Right ventricle myocardium inferior (tissue), 1 donor: ENCODE data around the gene TMPRSS7. TPM values are rescaled to one million over a fixed set of nuclear protein-coding genes. Genes with fewer than 3 reads are reported as not detected.
A peak's percentile ranks its signal among the peaks of the same experiment; 100 is the strongest.

ENCODE experiments used
- ATAC-seq: fragments of 200-7000 bp; cut with Tn5 transposase; one replicate; pipeline ENCODE4 v1.9.1; 2020; ENCODE audit warnings: mild to moderate bottlenecking, moderate library complexity
- DNase-seq: peaks from one replicate; pipeline ENCODE4 v3.0.0; 2021; ENCODE audit errors: missing footprints
- intact Hi-C: fragments of 100-400 bp; cut with DNase I; formaldehyde crosslinking; loops from one replicate; pipeline ENCODE4 v1.11.0; 2022
- total RNA-seq: library from RNA; stranded (reverse); fragmentation: NEBNext Ultra II Directional; extraction: Animal tissue kit (Norgen Biotek cat#: 25700); gene quantifications from one replicate; pipeline ENCODE4 v1.2.1, GENCODE V29; 2021
- donor health status: DM: no; HTN: yes; CAD: no; lungs with severe emphysema.

Gene TMPRSS7
- total RNA-seq, 1 donor from 2014 or later: not detected

DNA sequence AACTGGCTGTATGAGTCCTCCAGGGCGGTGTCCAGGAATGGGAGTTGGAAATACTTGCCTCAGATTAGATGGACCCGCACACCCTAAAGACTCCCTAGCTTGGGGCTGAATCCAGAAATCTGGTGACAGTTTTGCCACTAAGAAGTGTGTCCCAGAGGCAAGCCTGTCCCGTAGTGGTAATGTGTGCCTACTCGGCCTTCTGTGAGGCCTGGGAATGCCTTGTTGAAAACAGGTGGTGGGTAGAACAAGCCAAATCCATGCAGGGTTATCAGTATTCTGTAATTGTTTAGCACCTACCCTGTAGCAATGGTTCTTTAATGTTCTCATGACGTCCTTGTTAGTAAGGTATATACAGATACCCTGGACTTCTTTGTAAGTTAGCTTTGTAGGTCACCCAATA lies 53.2 kb downstream of the TMPRSS7 start:
- intact Hi-C loops: no loop called here
- DNase-seq (no peak), ATAC-seq (no peak)

DNA sequence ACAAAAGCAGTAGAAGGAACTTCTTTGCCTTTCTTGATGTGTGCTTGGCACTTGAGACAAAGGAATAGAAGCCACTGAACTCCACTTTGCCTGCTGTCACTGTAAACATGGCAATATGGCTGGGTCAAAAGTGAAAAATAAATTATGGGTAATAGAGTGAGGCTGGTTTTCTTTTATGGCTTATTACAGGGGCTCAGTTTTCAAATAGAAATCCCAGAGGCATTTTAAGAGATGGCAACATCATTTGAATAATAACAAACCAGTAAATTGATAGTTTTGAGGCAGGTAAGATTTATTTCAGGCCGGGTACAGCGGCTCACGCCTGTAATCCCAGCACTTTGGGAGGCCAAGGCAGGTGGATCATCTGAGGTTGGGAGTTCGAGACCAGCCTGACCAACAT lies 54.4 kb downstream of the TMPRSS7 start:
- intact Hi-C loops: no loop called here
- ATAC-seq (no peak), DNase-seq (no peak)

DNA sequence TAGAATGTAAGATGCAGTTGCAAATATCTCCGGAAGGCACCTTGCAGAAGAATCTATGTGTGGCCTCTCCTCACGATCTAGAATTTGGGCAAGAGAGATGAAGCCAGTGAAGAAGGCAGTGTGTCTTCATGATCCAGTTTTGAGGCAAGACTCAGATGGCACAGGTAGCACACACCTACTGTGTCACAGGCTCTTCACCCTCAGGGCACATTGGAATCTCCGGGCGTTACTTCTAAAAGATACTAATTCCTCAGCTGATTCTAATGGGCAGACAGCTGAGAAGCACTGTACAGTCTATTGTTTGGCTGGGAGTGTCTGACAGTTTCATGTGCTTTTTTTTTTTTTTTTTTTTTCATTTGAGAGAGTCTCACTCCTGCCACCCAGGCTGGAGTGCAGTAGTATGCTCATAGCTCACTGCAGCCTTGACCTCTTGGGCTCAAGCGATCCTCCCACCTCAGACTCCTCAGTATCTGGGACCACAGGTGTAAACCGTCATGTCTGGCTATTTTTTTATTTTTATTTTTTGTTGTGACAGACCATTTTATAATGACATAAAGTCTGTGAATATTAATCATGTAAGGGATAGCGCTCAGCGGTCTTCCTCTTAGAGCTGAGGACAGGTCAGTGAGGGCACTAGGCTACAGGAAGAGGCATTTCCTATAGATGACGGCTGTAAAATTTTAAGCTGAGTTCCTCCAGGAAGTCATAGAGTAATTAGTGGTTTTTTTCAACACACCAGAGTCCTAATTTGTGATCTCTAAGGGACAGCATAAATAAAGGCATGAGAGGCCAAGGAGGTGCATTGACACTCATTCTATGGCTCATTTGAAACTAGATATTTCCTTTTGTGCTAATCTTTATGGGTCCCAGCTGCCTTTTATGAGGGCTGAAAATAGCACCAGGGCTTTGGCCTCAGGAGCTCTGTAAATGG lies 55.7 kb downstream of the TMPRSS7 start:
- ATAC-seq (no peak), DNase-seq (no peak)
- intact Hi-C loops: no loop called here

DNA sequence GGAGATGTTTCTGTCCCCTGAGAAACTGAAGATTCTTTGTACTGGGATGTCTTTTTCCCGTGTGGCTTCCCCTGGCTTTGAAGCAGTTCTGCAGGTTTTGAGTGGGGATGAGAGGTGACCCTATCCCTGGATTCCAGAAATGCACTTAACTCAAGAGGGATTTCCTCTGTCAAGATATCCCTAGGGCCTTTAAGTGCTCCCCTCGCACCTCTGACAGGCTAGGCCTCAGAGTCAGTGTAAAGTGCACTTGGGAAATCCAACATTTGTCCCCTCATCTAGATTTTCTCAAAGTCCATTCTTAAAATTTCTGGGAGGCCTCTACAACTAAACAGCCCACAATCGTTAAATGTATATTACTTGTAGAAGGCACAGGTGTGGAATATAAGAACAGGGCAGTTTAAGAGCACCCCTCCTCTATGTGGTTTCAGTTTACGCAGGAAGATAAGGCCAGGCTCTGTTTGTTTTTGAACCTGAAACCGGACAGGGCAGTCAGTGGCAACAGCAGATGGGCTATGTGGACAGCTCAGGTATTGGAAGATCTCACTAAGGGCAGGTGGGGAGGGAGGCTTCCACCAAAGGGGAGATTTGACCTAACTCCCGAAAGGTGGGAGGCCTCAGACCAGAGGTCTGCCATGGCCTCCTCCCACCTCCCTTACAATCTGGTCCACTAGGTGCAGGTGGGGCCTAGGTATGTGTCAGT lies 56.5 kb downstream of the TMPRSS7 start:
- DNase-seq: no peak
- intact Hi-C loops: no loop called here
- ATAC-seq: no peak

DNA sequence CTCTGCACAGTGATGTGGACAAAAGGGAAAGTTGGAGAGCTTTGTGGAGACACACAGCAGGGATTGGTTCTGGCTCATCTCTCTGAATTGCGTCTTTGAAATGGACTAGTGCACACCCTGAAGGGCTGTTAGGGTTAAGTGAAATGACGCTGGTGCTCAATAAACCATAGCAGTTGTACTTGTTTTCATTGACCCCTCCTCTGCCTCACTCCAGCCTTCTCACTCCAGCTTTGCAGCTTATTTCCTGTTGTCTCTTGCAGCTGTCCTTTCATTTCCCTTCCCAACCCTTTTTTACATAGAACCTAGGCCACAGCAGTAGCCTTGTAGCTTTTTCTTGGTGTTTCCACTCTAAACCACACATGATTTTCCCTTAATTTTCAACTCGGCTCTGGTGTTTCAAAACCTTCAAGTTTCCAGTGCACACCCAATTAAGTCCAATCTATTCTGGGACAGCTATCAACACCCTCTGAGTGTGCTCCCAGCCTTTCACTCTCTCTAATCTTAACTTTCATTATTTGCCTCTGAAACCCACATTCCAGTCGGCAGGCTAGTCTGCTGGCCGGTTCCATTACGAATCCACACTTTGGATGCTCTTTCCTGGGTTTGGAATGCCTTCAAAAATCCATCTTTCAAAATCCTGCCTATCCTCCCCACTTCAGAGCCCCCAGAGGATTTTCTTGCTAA lies 58.1 kb downstream of the TMPRSS7 start:
- DNase-seq (no peak), ATAC-seq (peak; percentile 57)
- intact Hi-C loops: no loop called here

DNA sequence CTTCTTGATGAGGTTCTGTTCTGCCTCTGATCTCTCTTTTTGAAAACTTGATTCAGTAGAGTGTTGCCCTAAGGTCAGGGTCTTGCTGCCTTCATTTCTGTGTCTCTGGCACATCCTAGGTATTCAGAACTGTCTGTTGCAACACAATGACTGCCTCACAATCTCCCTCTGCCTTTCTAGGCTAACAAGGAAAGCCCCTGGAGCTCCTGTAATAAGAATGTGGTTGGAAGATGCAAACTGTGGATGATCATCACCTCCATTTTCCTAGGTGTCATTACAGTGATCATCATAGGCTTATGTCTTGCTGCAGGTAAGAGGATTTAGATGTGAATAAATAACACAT lies 58.6 kb downstream of the TMPRSS7 start:
- DNase-seq (no peak), ATAC-seq (no peak)
- intact Hi-C loops: no loop called here

DNA sequence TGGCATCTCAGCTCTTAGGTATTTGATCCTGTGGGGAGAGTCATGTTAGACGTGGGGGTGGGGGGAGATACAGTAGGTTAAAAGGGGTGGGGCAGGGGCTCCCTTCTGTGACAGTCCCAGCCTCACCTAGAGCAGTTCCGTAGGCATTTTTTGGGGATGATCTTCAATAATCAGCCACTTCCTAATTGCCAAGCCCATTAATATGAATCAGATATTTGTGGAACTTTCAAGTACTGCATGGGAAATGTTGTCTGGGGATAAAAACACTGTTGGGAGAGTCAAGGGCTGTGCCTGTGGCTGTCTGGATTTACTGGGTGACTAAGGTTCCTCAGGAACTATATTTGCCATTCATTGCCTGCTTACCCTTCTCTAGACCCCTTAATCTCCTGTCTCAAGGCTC lies 61.2 kb downstream of the TMPRSS7 start:
- intact Hi-C loops: no loop called here
- ATAC-seq (no peak), DNase-seq (no peak)

DNA sequence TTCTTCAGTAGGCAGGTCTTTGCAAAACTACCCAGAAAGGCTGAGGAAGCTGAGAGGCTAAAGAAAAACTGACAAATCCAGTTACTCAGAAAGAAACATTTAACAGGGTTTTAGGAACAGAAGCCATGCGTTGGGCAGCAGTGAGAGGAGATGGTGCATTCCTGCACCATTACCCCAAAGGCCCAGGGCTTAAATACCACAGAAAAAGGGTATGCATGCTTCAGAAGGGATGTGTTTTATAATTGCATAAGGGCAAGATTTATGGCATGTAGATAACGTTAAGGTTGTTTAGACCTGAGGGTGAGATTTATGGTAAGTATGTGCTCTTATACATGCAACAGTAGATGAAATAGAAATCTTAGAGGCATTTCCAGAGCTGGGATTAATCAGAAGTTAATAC lies 61.6 kb downstream of the TMPRSS7 start:
- intact Hi-C loops: no loop called here
- DNase-seq (no peak), ATAC-seq (no peak)

DNA sequence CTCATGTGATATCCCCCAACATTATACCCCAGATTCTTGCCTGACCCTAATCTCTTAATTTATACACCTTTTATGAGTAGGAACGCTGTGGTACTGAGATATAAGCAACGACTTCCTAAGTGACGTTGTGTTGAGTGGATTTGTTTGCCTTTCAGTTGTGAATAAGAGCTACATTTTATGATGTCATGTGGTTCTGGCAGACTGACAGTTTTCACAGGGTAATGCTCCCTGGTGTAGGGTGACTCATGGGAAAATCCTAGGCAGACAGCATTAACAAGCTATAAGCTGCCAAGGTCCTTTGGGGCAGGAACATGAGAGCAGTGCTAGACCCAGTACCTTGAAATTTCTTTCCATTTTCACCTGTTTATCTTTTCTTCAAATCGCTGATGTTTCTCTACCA lies 62.8 kb downstream of the TMPRSS7 start:
- intact Hi-C loops: no loop called here
- ATAC-seq (peak; percentile 35), DNase-seq (no peak)

DNA sequence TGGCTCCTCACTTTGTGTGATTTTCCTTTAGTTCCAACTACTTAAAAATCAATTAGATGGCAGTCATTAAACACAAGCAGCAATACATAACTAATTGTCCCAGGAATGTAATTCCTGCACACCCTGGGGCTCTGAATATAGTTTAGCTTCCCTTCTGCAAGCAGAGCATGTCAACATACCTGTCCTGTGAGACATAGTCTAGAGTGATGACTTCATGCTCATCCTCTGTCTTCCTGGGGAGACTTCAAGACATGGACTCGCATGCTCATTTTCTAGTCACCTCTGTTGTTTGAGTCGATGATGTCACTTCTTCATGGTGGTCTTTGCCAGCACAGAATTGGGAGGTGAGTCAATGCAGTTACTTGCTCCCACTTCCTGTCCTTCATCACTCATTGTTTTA lies 67.4 kb downstream of the TMPRSS7 start:
- no peak for DNase-seq
- no peak for ATAC-seq
- intact Hi-C loops: no loop called here

DNA sequence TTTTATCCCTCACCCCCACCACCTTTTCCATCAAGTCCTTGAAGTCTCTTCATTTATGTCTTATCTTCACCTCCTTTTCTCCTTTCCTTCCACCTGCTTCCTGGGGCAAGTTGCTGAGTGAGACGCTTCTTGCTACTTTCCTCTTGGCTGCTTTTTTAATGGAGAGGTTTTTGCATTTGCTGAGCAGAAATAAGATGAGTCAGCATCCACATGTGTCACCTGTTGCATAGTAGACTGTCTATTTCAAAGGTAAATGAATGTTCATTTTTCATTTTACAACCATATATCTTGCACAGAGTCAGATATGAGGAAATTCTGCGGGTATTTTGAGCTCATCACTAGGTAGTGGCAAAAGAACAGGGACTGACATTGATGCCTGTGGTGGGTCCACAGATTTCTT lies 70.2 kb downstream of the TMPRSS7 start:
- no peak for DNase-seq
- ATAC-seq: no peak
- intact Hi-C loops: no loop called here

DNA sequence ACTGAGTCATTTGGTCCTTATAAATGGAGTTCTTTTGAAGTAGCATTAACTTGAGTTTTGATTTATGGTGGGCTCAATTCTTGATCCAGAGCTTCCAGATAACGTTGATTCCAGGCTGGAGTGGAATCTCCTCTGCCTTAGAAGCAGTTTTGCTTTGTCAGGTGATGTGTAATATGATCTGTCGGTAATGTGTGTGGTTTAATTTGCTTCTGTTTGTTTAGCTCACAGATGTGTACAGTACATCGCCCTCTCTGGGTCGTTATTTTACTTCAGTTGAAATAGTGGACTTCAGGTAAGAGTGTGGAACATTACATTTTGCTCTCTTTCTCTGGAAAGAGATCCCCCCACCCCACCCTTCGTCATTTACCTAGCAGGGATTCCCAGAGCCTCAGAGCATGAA lies 74.8 kb downstream of the TMPRSS7 start:
- no peak for ATAC-seq

DNA sequence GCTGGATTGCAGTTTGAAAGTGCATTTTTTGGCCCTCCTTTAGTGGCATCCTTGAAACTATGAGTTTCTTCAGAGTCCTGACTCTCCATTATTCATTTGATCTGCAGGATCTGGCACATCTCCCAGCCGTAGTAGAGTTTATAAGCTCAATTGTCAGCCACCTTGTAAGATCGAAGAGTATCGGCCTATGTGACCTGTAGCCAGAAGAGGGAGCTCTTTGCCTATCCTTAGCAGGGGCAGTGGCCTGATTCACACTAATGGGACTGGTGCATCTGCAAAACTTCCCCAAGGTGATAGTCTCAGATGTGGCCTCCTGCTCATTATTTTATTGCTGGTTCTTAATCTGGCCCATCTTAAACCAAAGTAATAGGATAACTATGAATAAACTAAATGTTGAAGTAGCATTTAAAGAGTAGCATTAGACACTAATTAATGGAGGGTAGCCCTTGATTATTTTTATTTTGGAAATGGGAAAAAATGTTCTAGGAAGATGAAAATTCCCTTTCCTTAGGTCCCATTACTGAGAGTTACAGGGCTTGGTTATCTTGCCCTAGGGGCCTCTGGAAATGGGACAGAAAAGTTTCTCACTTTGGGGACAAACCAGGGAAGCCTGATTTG lies 77.4 kb downstream of the TMPRSS7 start:
- peak; percentile 52 for ATAC-seq
- intact Hi-C loops: loop anchor here (5.0 kb wide), 1 partner anchor 405 kb away; no protein-coding TSS in a partner anchor
- no peak for DNase-seq

More for the DNA sequence above, 74.8 kb downstream of the TMPRSS7 start:
- DNase-seq: no peak
- intact Hi-C loops: no loop called here

DNA sequence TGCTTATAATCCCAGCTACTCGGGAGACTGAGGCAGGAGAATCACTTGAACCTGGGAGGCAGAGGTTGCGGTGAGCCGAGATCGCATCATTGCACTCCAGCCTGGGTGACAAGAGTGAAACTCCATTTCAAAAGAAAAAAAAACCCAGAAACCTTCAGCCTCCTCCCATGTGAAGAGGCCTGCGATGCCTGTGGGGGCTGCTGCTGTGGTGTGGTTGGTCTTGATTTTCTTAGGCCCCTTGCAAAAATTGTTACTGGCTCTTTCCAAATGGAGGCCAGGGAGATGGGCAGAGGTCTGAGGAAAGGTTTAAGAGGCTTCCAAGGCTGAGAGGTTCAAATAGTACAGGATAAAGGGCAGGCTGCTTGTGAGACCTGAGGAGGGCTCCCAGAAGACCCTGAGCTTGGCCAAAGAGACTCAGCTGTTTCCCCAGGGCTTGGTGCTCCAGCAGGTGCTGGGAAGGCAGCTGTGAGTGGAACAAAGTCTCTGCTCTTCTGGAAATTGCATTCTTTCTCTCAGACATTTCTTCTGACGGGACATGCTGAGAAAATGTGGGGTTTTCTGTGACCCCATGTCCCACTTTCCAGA lies 80.1 kb downstream of the TMPRSS7 start:
- intact Hi-C loops: loop anchor here (5.0 kb wide), 1 partner anchor 403 kb away; no protein-coding TSS in a partner anchor
- ATAC-seq (no peak), DNase-seq (no peak)

DNA sequence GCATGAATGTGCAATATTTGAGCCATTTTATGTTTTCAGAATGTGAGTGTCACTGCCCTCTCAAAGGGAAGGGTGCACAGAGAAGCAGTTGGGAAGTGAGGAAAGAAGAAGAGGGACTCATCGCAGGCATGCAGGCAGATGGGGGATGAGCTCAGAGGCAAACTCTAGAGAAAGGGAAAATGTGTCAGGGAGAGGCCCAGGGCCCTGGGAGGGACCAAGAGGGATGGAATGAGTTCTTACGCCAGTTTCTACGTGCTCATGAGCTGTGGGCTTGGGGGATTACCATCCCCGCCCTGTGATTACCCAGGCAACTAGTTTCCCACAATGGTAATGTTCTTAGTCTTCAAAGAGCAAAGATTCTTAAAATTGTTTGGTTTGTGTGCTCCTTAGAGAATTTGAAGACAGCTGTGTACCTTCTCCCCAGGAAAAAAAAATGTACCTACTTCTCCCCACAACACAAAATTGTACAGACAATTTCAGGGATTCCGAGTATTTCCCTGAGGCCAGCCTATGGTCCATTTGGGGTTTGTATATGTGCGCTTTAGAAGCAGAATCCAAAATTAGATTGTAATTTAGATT lies 80.7 kb downstream of the TMPRSS7 start:
- intact Hi-C loops: no loop called here
- DNase-seq: no peak
- ATAC-seq: no peak

DNA sequence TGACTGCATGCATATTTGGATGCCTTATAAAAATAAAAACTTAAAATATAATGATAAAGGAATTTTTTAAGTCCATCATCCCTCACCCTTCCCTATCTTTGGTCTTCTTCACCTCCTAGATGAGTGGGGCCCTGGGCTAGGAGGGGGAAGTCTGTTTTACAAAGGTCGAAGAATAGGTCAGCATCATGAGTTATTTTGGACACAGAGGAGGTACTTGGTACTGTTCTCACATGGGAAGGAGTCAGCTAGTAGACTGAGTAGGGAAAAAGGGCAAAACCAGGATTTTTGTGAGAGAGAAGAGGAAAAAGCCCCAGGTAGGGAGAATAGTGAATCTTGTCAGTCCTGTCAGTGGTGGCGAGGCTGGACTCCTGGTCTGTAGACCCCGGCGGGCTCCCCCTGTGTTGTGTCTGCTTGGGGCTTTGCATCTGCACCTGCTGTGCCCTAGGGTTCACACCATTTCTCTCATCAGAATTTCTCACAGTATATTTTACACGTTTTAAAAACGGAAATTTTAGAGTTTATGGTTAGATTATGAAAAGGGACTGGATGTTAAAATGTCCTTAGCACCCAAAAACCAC lies 81.4 kb downstream of the TMPRSS7 start:
- intact Hi-C loops: no loop called here
- ATAC-seq (no peak), DNase-seq (no peak)

DNA sequence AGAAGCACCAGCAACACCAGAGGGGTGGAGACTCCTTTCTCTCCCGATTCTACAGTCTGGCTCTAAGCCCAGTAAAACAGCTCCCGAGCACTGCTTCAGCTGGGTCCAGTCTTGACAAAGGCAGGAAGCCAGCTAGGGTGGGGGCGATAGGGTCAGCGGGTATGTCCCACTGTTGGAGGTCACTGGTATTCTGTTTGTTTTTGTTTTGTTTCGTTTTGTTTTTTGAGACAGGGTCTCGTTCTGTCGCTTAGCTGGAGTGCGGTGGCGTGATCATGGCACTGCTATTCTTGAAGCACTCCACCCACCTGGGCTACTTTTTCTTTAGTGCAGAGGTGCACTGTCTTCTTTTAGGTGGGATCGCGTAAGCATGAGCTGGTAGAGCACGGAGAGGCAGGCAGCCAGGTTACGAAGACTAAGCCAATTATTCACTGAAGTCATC lies 82.2 kb downstream of the TMPRSS7 start:
- no peak for DNase-seq
- intact Hi-C loops: no loop called here
- ATAC-seq: peak; percentile 26

DNA sequence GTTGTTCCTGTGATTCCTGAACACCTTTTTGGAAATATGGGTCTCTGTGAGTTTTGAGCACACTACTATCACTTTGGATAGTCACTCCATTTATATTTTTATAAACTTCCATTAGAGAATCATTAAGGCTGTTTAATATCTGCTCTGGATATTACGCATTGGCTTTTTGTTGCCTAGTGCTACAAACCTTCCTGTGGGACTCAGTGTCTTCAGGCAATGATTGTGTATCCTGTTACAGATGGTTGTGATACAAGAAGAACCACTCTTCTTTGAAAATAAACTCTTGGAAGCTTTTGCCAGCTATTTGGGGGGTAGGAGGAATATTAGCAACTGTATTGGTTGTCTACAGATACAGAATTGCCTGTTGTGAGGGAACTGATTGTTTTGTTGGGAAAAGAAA lies 82.9 kb downstream of the TMPRSS7 start:
- intact Hi-C loops: no loop called here

More for the DNA sequence above, 82.9 kb downstream of the TMPRSS7 start:
- DNase-seq (no peak), ATAC-seq (no peak)
